ENCODE measurements around the gene SUMF1. TPM values are rescaled to one million over a fixed set of nuclear protein-coding genes. Genes with fewer than 3 reads are reported as not detected.

The SUMF1 gene
- total and polyA plus RNA-seq, 2 of the 13 experiments (the other 11 are each of a cell fraction or from before 2014, with no cell fraction given) = 18.5 to 28.9 TPM

DNA sequence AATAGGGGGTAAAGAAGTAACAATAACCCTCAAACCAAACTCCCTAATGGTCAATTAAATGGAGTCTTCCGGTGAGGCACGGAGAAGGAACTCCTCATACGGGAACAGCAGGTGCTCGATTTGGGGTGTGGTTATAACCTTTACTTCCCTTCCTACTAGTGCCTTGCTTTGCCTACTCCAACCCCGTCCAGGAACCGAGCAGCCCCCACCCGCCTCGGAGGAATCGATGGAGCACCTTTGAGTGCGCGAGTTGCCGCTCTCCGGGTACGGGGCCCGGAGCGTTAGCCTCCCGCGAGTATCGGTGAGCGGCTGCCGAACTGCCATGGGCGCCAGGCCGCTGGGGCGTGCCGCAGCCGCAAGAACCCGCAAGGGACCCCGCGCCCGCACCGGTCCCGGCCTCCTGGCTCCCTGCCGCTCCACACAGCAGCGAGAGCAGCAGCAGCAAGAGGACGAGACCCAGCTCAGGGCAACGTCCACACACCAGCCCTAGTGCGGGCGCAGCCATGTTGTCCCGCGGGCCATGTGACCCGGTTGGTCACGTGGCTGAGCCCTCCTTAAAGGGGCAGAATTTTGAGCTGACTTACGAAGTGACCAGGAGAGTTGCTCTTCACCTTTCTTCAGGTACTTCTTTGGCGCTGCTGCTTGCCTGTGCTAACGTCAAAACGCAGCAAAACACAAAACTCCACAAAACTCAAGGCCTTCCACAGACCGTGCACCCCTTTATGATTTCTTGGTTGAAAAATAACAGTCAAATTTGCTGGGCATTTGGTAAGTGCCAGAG is at the start of gene SUMF1 (continued):
- no peak; the same call in 1 of the 2 replicates for TF ChIP-seq ZFP1 (CRISPR knock-in tag; IDR thresholded peaks at IDR 0.05)
- no peak for TF ChIP-seq NCOA5 (CRISPR knock-in tag; IDR thresholded peaks at IDR 0.05)
- TF ChIP-seq ZNF569 (CRISPR knock-in tag; IDR thresholded peaks at IDR 0.05; ENCODE audit: borderline replicate concordance) = 0 out of 2 replicates have a peak, but pooled peaks have one; percentile 69
- TF ChIP-seq PHF20 (CRISPR knock-in tag; IDR thresholded peaks at IDR 0.05) = peak; percentile 100
- TF ChIP-seq MYPOP (CRISPR knock-in tag; IDR thresholded peaks at IDR 0.05) = peak; percentile 75; the same call in 1 of the 2 replicates
- TF ChIP-seq CAMTA2 (CRISPR knock-in tag; IDR thresholded peaks at IDR 0.05; ENCODE audit: borderline replicate concordance) = 0 out of 2 replicates have a peak, but pooled peaks have one; percentile 77
- peak; percentile 87; the same call in 1 of the 2 replicates for TF ChIP-seq ZNF747 (CRISPR knock-in tag; IDR thresholded peaks at IDR 0.05; ENCODE audit: borderline replicate concordance)
- TF ChIP-seq ZBTB3 (CRISPR knock-in tag; IDR thresholded peaks at IDR 0.05; ENCODE audit: borderline replicate concordance, low read depth) = peak; percentile 93; the same call in 1 of the 2 replicates
- TF ChIP-seq, protein P1, sequence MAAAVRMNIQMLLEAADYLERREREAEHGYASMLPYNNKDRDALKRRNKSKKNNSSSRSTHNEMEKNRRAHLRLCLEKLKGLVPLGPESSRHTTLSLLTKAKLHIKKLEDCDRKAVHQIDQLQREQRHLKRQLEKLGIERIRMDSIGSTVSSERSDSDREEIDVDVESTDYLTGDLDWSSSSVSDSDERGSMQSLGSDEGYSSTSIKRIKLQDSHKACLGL (CRISPR knock-in tag; IDR thresholded peaks at IDR 0.05) = peak; percentile 92; the same call in 1 of the 2 replicates
- no peak for TF ChIP-seq ELF1 (CRISPR knock-in tag; IDR thresholded peaks at IDR 0.05)
- TF ChIP-seq ZNF451 (CRISPR knock-in tag; IDR thresholded peaks at IDR 0.05) = peak; percentile 75; the same call in 1 of the 2 replicates
- peak; percentile 65 for TF ChIP-seq ZNF639 (CRISPR knock-in tag; conservative IDR thresholded peaks at IDR 0.05)
- peak; percentile 50; the same call in 1 of the 2 replicates for TF ChIP-seq ZBTB20 (CRISPR knock-in tag; IDR thresholded peaks at IDR 0.05; ENCODE audit: borderline replicate concordance, low read depth)
- TF ChIP-seq AGO2 (optimal IDR thresholded peaks at IDR 0.05; ENCODE audit: low read depth, low read length) = peak; percentile 73
- peak; percentile 38; the same call in 1 of the 2 replicates for TF ChIP-seq NCOA2 (CRISPR knock-in tag; IDR thresholded peaks at IDR 0.05)
- TF ChIP-seq JUNB (CRISPR knock-in tag; IDR thresholded peaks at IDR 0.05; ENCODE audit: borderline replicate concordance) = no peak
- no peak for TF ChIP-seq ZNF326 (CRISPR knock-in tag; IDR thresholded peaks at IDR 0.05; ENCODE audit: borderline replicate concordance)
- TF ChIP-seq, protein P2, sequence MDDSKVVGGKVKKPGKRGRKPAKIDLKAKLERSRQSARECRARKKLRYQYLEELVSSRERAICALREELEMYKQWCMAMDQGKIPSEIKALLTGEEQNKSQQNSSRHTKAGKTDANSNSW (CRISPR knock-in tag; IDR thresholded peaks at IDR 0.05; ENCODE audit: borderline replicate concordance) = peak; percentile 73; the same call in 1 of the 2 replicates
- no peak for TF ChIP-seq HHEX (CRISPR knock-in tag; IDR thresholded peaks at IDR 0.05)
- TF ChIP-seq, protein P3, sequence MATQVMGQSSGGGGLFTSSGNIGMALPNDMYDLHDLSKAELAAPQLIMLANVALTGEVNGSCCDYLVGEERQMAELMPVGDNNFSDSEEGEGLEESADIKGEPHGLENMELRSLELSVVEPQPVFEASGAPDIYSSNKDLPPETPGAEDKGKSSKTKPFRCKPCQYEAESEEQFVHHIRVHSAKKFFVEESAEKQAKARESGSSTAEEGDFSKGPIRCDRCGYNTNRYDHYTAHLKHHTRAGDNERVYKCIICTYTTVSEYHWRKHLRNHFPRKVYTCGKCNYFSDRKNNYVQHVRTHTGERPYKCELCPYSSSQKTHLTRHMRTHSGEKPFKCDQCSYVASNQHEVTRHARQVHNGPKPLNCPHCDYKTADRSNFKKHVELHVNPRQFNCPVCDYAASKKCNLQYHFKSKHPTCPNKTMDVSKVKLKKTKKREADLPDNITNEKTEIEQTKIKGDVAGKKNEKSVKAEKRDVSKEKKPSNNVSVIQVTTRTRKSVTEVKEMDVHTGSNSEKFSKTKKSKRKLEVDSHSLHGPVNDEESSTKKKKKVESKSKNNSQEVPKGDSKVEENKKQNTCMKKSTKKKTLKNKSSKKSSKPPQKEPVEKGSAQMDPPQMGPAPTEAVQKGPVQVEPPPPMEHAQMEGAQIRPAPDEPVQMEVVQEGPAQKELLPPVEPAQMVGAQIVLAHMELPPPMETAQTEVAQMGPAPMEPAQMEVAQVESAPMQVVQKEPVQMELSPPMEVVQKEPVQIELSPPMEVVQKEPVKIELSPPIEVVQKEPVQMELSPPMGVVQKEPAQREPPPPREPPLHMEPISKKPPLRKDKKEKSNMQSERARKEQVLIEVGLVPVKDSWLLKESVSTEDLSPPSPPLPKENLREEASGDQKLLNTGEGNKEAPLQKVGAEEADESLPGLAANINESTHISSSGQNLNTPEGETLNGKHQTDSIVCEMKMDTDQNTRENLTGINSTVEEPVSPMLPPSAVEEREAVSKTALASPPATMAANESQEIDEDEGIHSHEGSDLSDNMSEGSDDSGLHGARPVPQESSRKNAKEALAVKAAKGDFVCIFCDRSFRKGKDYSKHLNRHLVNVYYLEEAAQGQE (IDR thresholded peaks at IDR 0.05; ENCODE audit: borderline replicate concordance in 1 of 2, low read depth in 1 of 2, low read length in 2 of 2) = peak in 1 of 2 experiments; percentile 69; a peak in 2 of 4 replicates
- TF ChIP-seq PPARG (CRISPR knock-in tag; conservative IDR thresholded peaks at IDR 0.05) = peak; percentile 54; the same call in 1 of the 2 replicates
- no peak for TF ChIP-seq FOXA1 (IDR thresholded peaks at IDR 0.05)
- TF ChIP-seq FOXA1 (CRISPR knock-in tag; IDR thresholded peaks at IDR 0.05) = peak; percentile 41
